PC-3 (cell line): Measurements from ENCODE around the gene CACNA1H. TPM values are rescaled to one million over a fixed set of nuclear protein-coding genes. Genes with fewer than 3 reads are reported as not detected.

Experiments used
- ATAC-seq: fragments of 200-7000 bp; cut with Tn5 transposase; 2 replicates; pipeline ENCODE4 v1.9.1; 2020; ENCODE audit warnings: mild to moderate bottlenecking, moderate library complexity
- Bru-seq: library from RNA; stranded (reverse); fragments of 400-500 nt; gene quantifications from one replicate; lab custom pipeline; 2021; lab: Mats Ljungman, UMichigan
- BruChase-seq, 2 experiments: library from RNA; stranded (reverse); fragments of 400-500 nt; gene quantifications; one replicate each; lab custom pipeline; 2021; lab: Mats Ljungman, UMichigan
- BruUV-seq: library from RNA; stranded (reverse); fragments of 400-500 nt; replicated peaks from 2 replicates; lab custom pipeline; 2021; lab: Mats Ljungman, UMichigan
- CTCF ChIA-PET: fragments of 300-600 bp; sonication (Branson Sonifier 250); formaldehyde crosslinking; loops from one replicate; lab custom pipeline; 2022; ENCODE audit warnings: antibody characterized with exemption; lab: Charles Lee
- POLR2A ChIA-PET: fragments of 300-600 bp; sonication (Branson Sonifier 250); formaldehyde crosslinking; loops from one replicate; lab custom pipeline; 2022; ENCODE audit warnings: antibody characterized with exemption; ENCODE audit not compliant: unreplicated experiment; lab: Charles Lee
- DNase-seq: peaks from one replicate; pipeline ENCODE4 v3.0.0-alpha.2; 2015
- H2AFZ ChIP-seq: fragments of 300-600 bp; sonication (generic); 2 replicates; pipeline ENCODE4 v1.6.0; 2016; ENCODE audit warnings: antibody characterized with exemption, low read length
- H3F3A ChIP-seq: fragments of 300-600 bp; sonication (generic); one replicate; pipeline ENCODE4 v1.6.0; 2017; ENCODE audit warnings: antibody characterized with exemption, low read length, control low read depth, mild to moderate bottlenecking; ENCODE audit not compliant: unreplicated experiment
- H3K27ac ChIP-seq: fragments of 300-600 bp; sonication (generic); 2 replicates; pipeline ENCODE4 v1.5.1; 2016; ENCODE audit warnings: mild to moderate bottlenecking, low read length
- H3K27me3 ChIP-seq: fragments of 300-600 bp; sonication (generic); 2 replicates; pipeline ENCODE4 v1.6.1; 2016; ENCODE audit warnings: low read length, mixed read lengths
- H3K36me3 ChIP-seq: fragments of 300-600 bp; sonication (generic); 2 replicates; pipeline ENCODE4 v1.6.1; 2016; ENCODE audit warnings: low read depth, mixed run types, low read length, mixed read lengths
- H3K4me1 ChIP-seq: fragments of 300-600 bp; sonication (generic); 2 replicates; pipeline ENCODE4 v1.5.1; 2016; ENCODE audit warnings: low read length; ENCODE audit not compliant: insufficient read depth
- H3K4me2 ChIP-seq: fragments of 300-600 bp; sonication (generic); 2 replicates; pipeline ENCODE4 v1.6.0; 2016; ENCODE audit warnings: low read length
- H3K4me3 ChIP-seq: fragments of 300-600 bp; sonication (generic); 2 replicates; pipeline ENCODE4 v1.5.1; 2016; ENCODE audit warnings: mild to moderate bottlenecking, low read length, mixed read lengths
- H3K79me2 ChIP-seq: fragments of 300-600 bp; sonication (generic); 2 replicates; pipeline ENCODE4 v1.6.1; 2017; ENCODE audit warnings: low read length, mixed read lengths
- H3K9ac ChIP-seq: fragments of 300-600 bp; sonication (generic); 2 replicates; pipeline ENCODE4 v1.6.0; 2016; ENCODE audit warnings: mild to moderate bottlenecking, low read length
- H3K9me2 ChIP-seq: fragments of 300-600 bp; sonication (generic); replicated peaks from 2 replicates; pipeline ENCODE4 v1.6.1; 2016; ENCODE audit warnings: mixed run types, low read length, mixed read lengths
- H3K9me3 ChIP-seq: fragments of 300-600 bp; sonication (generic); 2 replicates; pipeline ENCODE4 v1.6.1; 2016; ENCODE audit warnings: low read length, mixed read lengths
- H4K20me1 ChIP-seq: fragments of 300-600 bp; sonication (generic); 2 replicates; pipeline ENCODE4 v1.6.1; 2016; ENCODE audit warnings: low read length, mixed read lengths
- EZH2 ChIP-seq: fragments of 300-600 bp; sonication (generic); IDR thresholded peaks from one replicate; pipeline ENCODE4 v1.6.1; 2017; ENCODE audit warnings: antibody characterized with exemption, mild to moderate bottlenecking, low read length; ENCODE audit not compliant: unreplicated experiment
- EZH2phosphoT487 ChIP-seq: fragments of 300-600 bp; sonication (generic); IDR thresholded peaks from 2 replicates; pipeline ENCODE4 v1.6.1; 2018; ENCODE audit warnings: mild to moderate bottlenecking, antibody characterized with exemption, low read length, borderline replicate concordance
- intact Hi-C: fragments of 100-400 bp; cut with micrococcal nuclease; formaldehyde crosslinking; loops from 2 replicates; pipeline ENCODE4 v1.9.0; 2023
- long read RNA-seq: library from polyadenylated mRNA; unstranded; transcript quantifications from one replicate; pipeline ENCODE4 v2.0.0, GENCODE V29; 2021; ENCODE audit not compliant: unreplicated experiment
- total RNA-seq: library from RNA; depleted of rRNA; stranded (reverse); fragments of >200 nt; gene quantifications from 2 replicates; pipeline ENCODE4 v1.2.3, GENCODE V29; 2014; rRNA removed
- TF ChIP-seq, protein P1 (sequence below): fragments of 300-600 bp; sonication (generic); conservative IDR thresholded peaks from 2 replicates; pipeline ENCODE4 v1.5.1; 2017; ENCODE audit warnings: antibody characterized with exemption, low read depth, mild to moderate bottlenecking, low read length

CACNA1H gene
- total RNA-seq (4.1 and 7.8 TPM in 2 replicates), Bru-seq, nascent RNA (percentile 30 among the genes with signal in this experiment), BruChase-seq, experiment 1, labeled RNA remaining after a 6-hour chase (percentile 38 among the genes with signal in this experiment), BruChase-seq, experiment 2, labeled RNA remaining after a 2-hour chase (percentile 42 among the genes with signal in this experiment)
- long read RNA-seq, partial matches to known transcripts, result 23 of 25 reads
- long read RNA-seq, other reads (novel, unspliced or antisense), result 2 of 25 reads

- no peak within 1 kb of the TSS for H2AFZ ChIP-seq
- DNase-seq, result no peak
- no peaks in the 10 kb centered on the region for H3K9me2 ChIP-seq
- BruUV-seq, result no TSS peak
- H3K4me3 ChIP-seq, result no peak within 1 kb of the TSS
- no peaks in the 10 kb centered on the region for H4K20me1 ChIP-seq
- ChIA-PET POLR2A (no interaction called here), CTCF (no interaction called here)
- H3K4me2 ChIP-seq, result no peak within 1 kb of the TSS
- peaks cover 7% of the 10 kb centered on the region for H3K27me3 ChIP-seq
- peak; percentile 11; the same call in 1 of the 2 replicates for ATAC-seq
- intact Hi-C loops, result no loop called here
- no peak within 1 kb of the TSS for H3K27ac ChIP-seq
- H3K79me2 ChIP-seq, result no peaks in the 10 kb centered on the region
- no peaks in the 10 kb centered on the region for H3F3A ChIP-seq
- H3K4me1 ChIP-seq, result peaks cover 11% of the 10 kb centered on the region; the same call in 1 of the 2 replicates
- H3K9me3 ChIP-seq, result no peaks in the 10 kb centered on the region
- TF ChIP-seq, protein P1, sequence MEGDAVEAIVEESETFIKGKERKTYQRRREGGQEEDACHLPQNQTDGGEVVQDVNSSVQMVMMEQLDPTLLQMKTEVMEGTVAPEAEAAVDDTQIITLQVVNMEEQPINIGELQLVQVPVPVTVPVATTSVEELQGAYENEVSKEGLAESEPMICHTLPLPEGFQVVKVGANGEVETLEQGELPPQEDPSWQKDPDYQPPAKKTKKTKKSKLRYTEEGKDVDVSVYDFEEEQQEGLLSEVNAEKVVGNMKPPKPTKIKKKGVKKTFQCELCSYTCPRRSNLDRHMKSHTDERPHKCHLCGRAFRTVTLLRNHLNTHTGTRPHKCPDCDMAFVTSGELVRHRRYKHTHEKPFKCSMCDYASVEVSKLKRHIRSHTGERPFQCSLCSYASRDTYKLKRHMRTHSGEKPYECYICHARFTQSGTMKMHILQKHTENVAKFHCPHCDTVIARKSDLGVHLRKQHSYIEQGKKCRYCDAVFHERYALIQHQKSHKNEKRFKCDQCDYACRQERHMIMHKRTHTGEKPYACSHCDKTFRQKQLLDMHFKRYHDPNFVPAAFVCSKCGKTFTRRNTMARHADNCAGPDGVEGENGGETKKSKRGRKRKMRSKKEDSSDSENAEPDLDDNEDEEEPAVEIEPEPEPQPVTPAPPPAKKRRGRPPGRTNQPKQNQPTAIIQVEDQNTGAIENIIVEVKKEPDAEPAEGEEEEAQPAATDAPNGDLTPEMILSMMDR, result no peak
- TF ChIP-seq EZH2 (no peak), EZH2phosphoT487 (no peak)
- no peak within 1 kb of the TSS for H3K9ac ChIP-seq
- no peaks in the 10 kb centered on the region for H3K36me3 ChIP-seq
Measured at GRCh38 chr16:1152651-1153259, at the start of gene CACNA1H. Gene CACNA1H, plus strand, starts transcription at chr16:1153106. Its CDS starts 632 bp downstream, at chr16:1153738.

DNA sequence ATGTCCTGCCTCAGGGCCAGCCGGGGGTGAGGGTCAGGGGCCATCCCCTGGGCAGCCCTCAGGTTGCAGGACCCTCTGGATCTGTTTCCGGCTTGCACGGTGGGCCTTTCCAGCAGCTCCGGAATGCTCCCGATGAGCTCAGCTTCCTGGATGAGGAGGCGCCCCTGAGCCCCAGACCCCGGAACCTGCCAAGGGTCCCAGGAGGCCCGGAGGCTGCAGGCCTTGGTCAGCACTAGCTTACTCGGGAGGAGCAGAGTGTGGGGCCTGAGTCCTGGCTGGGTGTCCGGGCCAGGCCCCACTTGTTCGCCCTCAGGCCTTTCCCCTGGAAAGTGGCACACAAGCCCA lies 49.3 kb upstream of the CACNA1H start:
- no peaks in the 10 kb centered on the region for H4K20me1 ChIP-seq
- H3K27me3 ChIP-seq, result peaks cover 20% of the 10 kb centered on the region
- no peak overlapping the region for H3K4me3 ChIP-seq
- H3K27ac ChIP-seq, result no peak overlapping the region
- H2AFZ ChIP-seq, result no peak overlapping the region
- TF ChIP-seq EZH2, result no peak
- TF ChIP-seq, protein P1, result no peak
- TF ChIP-seq EZH2phosphoT487, result no peak
- ChIA-PET POLR2A (no interaction called here), CTCF (interaction anchor here (1.5 kb wide), 1 partner anchor 46 kb away, joined by 7 read pairs; no protein-coding TSS in a partner anchor)
- no peaks in the 10 kb centered on the region for H3F3A ChIP-seq
- no peak overlapping the region for H3K4me2 ChIP-seq
- no peaks in the 10 kb centered on the region for H3K9me3 ChIP-seq
- H3K36me3 ChIP-seq, result no peaks in the 10 kb centered on the region
- DNase-seq, result no peak
- H3K4me1 ChIP-seq, result no peaks in the 10 kb centered on the region; the same call in 1 of the 2 replicates
- no peaks in the 10 kb centered on the region for H3K79me2 ChIP-seq
- BruUV-seq, result no TSS peak
- no peak for ATAC-seq
- no peak overlapping the region for H3K9ac ChIP-seq
- intact Hi-C loops, result no loop called here
- H3K9me2 ChIP-seq, result no peaks in the 10 kb centered on the region
